Upper lobe of right lung (tissue), 1 donor: ENCODE results near the gene HS3ST3B1. TPM values are rescaled to one million over a fixed set of nuclear protein-coding genes. Genes with fewer than 3 reads are reported as not detected.

Experiments used
- ATAC-seq: fragments of 200-7000 bp; cut with Tn5 transposase; one replicate; pipeline ENCODE4 v1.9.1; 2020; ENCODE audit warnings: mild to moderate bottlenecking, moderate library complexity
- DNase-seq: peaks from one replicate; pipeline ENCODE4 v3.0.0-alpha.2; 2020
- H3K27ac ChIP-seq: fragments of 200-600 bp; one replicate; pipeline ENCODE4 v1.8.0; 2022
- H3K27me3 ChIP-seq: fragments of 200-600 bp; one replicate; pipeline ENCODE4 v1.8.0; 2022; ENCODE audit warnings: mild to moderate bottlenecking
- H3K36me3 ChIP-seq: fragments of 200-600 bp; one replicate; pipeline ENCODE4 v1.8.0; 2022
- H3K4me1 ChIP-seq: fragments of 200-600 bp; one replicate; pipeline ENCODE4 v1.8.0; 2022
- H3K4me3 ChIP-seq: fragments of 200-600 bp; one replicate; pipeline ENCODE4 v1.8.0; 2022; ENCODE audit warnings: mild to moderate bottlenecking
- H3K9me3 ChIP-seq: fragments of 200-600 bp; one replicate; pipeline ENCODE4 v1.8.0; 2022
- intact Hi-C: fragments of 100-400 bp; cut with DNase I; formaldehyde crosslinking; loops from one replicate; pipeline ENCODE4 v1.11.0; 2022
- total RNA-seq: library from RNA; stranded (reverse); fragmentation: NEBNext Ultra II Directional; extraction: Animal tissue kit (Norgen Biotek cat#: 25700); gene quantifications from one replicate; pipeline ENCODE4 v1.2.1, GENCODE V29; 2021
- TF ChIP-seq, protein P1 (sequence below): fragments of 200-600 bp; IDR thresholded peaks from one replicate; pipeline ENCODE4 v1.8.0; 2022; ENCODE audit warnings: antibody characterized with exemption
- donor health status: DM: no; HTN: yes; CAD: no; lungs with severe emphysema.

The HS3ST3B1 gene
- total RNA-seq, 1 donor from 2014 or later: 2.7 TPM

DNA sequence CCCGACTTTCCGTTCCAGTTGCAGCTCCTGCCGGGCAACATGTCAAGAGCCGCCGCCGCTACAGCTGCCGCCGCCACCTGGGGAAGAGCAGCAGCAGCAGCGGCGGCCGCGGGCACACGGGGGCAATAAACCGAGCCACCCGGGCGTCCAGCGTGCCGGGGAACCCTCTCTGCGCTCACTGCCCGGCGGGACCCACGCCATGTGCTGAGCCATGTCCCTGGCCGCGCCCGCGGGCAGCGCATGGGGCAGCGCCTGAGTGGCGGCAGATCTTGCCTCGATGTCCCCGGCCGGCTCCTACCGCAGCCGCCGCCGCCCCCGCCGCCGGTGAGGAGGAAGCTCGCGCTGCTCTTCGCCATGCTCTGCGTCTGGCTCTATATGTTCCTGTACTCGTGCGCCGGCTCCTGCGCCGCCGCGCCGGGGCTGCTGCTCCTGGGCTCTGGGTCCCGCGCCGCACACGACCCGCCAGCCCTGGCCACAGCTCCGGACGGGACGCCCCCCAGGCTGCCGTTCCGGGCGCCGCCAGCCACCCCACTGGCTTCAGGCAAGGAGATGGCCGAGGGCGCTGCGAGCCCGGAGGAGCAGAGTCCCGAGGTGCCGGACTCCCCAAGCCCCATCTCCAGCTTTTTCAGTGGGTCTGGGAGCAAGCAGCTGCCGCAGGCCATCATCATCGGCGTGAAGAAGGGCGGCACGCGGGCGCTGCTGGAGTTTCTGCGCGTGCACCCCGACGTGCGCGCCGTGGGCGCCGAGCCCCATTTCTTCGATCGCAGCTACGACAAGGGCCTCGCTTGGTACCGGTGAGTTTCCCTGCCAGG, 604 bp downstream of the HS3ST3B1 start:
- Histone ChIP-seq H3K4me3 (peak overlapping the region; percentile 61), H3K9me3 (no peaks in the 10 kb centered on the region), H3K36me3 (no peaks in the 10 kb centered on the region), H3K27ac (peak overlapping the region; percentile 75), H3K4me1 (peaks cover 46% of the 10 kb centered on the region), H3K27me3 (peaks cover 78% of the 10 kb centered on the region)
- DNase-seq (peak; percentile 75), ATAC-seq (peak; percentile 4)
- intact Hi-C loops: no loop called here
- TF ChIP-seq, protein P1, sequence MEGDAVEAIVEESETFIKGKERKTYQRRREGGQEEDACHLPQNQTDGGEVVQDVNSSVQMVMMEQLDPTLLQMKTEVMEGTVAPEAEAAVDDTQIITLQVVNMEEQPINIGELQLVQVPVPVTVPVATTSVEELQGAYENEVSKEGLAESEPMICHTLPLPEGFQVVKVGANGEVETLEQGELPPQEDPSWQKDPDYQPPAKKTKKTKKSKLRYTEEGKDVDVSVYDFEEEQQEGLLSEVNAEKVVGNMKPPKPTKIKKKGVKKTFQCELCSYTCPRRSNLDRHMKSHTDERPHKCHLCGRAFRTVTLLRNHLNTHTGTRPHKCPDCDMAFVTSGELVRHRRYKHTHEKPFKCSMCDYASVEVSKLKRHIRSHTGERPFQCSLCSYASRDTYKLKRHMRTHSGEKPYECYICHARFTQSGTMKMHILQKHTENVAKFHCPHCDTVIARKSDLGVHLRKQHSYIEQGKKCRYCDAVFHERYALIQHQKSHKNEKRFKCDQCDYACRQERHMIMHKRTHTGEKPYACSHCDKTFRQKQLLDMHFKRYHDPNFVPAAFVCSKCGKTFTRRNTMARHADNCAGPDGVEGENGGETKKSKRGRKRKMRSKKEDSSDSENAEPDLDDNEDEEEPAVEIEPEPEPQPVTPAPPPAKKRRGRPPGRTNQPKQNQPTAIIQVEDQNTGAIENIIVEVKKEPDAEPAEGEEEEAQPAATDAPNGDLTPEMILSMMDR: peak; percentile 16

GRCh38 chr17:14302091-14302430, 1.2 kb downstream of the HS3ST3B1 start:
- intact Hi-C loops: no loop called here
- peak overlapping the region; percentile 75 for H3K27ac ChIP-seq
- ATAC-seq (no peak), DNase-seq (no peak)
- H3K27me3 ChIP-seq: peaks cover 78% of the 10 kb centered on the region
- H3K4me3 ChIP-seq: peak overlapping the region; percentile 61
- H3K36me3 ChIP-seq: no peaks in the 10 kb centered on the region
- peaks cover 45% of the 10 kb centered on the region for H3K4me1 ChIP-seq
- TF ChIP-seq, protein P1: no peak
- H3K9me3 ChIP-seq: no peaks in the 10 kb centered on the region

DNA sequence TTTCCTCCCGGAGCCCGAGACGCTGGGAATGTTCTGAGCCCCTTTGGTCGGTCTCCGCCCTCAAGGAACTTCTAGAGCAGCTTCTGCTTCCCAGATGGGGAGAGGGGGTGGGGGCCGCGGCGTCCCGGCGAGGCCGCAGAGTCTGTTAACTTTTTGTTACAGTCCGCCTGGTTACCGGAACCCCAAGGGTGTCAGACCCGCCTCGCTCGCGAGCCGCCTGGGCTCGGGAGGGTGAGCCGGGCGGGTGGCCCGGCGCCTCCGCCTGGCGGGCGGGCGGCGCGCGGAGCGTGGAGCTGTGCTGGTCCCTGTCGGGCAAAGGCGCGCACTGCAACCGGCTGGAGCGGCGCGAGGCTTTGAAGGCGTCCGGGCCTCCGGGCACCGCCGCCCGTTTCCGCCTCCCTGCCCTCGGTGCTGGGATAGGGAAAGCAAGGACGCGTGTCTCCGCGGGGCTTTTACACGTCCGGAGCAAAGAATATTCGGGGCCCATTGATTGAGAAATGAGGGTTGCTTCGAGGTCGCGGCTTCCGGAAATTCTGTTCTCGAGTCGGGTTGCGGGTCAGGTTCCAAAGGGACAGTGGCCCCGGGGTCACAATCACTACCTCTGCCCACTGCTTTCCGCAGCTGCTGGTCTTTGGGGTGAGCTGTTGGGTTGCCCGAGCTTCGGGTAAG, 1.7 kb downstream of the HS3ST3B1 start:
- H3K4me1 ChIP-seq: peaks cover 40% of the 10 kb centered on the region
- intact Hi-C loops: no loop called here
- peak overlapping the region; percentile 75 for H3K27ac ChIP-seq
- TF ChIP-seq, protein P1: peak; percentile 89
- H3K9me3 ChIP-seq: no peaks in the 10 kb centered on the region
- H3K4me3 ChIP-seq: peak overlapping the region; percentile 61
- H3K36me3 ChIP-seq: no peaks in the 10 kb centered on the region
- ATAC-seq: peak; percentile 84
- DNase-seq: peak; percentile 94
- peaks cover 78% of the 10 kb centered on the region for H3K27me3 ChIP-seq

GRCh38 chr17:14303343-14304221, 2.7 kb downstream of the HS3ST3B1 start:
- DNase-seq (peak; percentile 61), ATAC-seq (no peak)
- Histone ChIP-seq H3K36me3 (no peaks in the 10 kb centered on the region), H3K27me3 (peaks cover 78% of the 10 kb centered on the region), H3K4me1 (peaks cover 37% of the 10 kb centered on the region), H3K27ac (no peak overlapping the region), H3K9me3 (no peaks in the 10 kb centered on the region), H3K4me3 (peak overlapping the region; percentile 61)
- intact Hi-C loops: no loop called here
- TF ChIP-seq, protein P1: no peak

DNA sequence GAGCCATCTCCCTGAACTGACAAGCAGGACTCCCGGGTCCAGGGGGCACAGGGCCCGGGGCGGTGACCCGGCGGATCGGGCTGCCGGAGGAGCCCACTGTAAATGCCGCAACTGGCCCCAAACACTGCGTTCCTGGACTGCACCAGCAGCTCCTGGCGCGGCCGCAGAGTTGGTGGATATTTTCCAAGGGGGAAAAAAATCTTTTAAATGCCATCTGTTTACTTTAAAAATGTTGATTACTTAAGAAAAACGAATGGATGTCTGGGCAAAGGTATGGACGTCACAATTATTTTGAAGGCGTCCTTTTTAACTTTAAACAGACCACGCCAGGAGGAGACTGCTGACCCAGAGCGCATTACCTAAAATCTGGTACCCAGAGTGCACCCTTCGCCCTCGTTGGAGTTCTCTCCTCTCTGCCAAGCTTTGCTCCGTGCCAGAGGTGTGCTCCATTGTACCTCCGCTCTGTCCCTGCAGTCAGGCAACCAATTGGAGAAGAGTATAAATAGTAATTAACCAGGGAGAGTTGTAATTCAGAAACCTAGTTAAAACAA, 3.4 kb downstream of the HS3ST3B1 start:
- no peaks in the 10 kb centered on the region for H3K9me3 ChIP-seq
- no peaks in the 10 kb centered on the region for H3K36me3 ChIP-seq
- H3K4me3 ChIP-seq: peak overlapping the region; percentile 61
- DNase-seq: no peak
- peaks cover 43% of the 10 kb centered on the region for H3K4me1 ChIP-seq
- no peak for ATAC-seq
- intact Hi-C loops: no loop called here
- TF ChIP-seq, protein P1: no peak
- H3K27ac ChIP-seq: no peak overlapping the region
- H3K27me3 ChIP-seq: peaks cover 77% of the 10 kb centered on the region
